Ishikawa (cell line): ENCODE measurements around the gene SLC7A14.

Experiments
- CEBPB ChIP-seq: IDR thresholded peaks from 2 replicates; pipeline ENCODE4 v1.6.1; 2012
- CREB1 ChIP-seq: IDR thresholded peaks from 2 replicates; pipeline ENCODE4 v1.6.1; 2012; ENCODE audit warnings: low read depth
- EGR1 ChIP-seq: IDR thresholded peaks from 2 replicates; pipeline ENCODE4 v1.6.1; 2012
- EP300 ChIP-seq: IDR thresholded peaks from 2 replicates; pipeline ENCODE4 v1.6.1; 2012; ENCODE audit warnings: borderline replicate concordance
- FOXM1 ChIP-seq: IDR thresholded peaks from 2 replicates; pipeline ENCODE4 v1.6.1; 2012; ENCODE audit warnings: low read depth, borderline replicate concordance
- NFIC ChIP-seq: IDR thresholded peaks from 2 replicates; pipeline ENCODE4 v1.6.1; 2012
- RAD21 ChIP-seq: IDR thresholded peaks from 2 replicates; pipeline ENCODE4 v1.6.1; 2012; ENCODE audit warnings: low read depth
- REST ChIP-seq: IDR thresholded peaks from 2 replicates; pipeline ENCODE4 v1.6.1; 2012; ENCODE audit warnings: low read depth, mild to moderate bottlenecking
- TAF1 ChIP-seq: IDR thresholded peaks from 2 replicates; pipeline ENCODE4 v1.6.1; 2012; ENCODE audit warnings: low read depth, mild to moderate bottlenecking
- TCF12 ChIP-seq: IDR thresholded peaks from 2 replicates; pipeline ENCODE4 v1.6.1; 2012; ENCODE audit warnings: low read depth
- TEAD4 ChIP-seq: IDR thresholded peaks from 2 replicates; pipeline ENCODE4 v1.6.1; 2012
- YY1 ChIP-seq: IDR thresholded peaks from 2 replicates; pipeline ENCODE4 v1.6.1; 2012; ENCODE audit warnings: low read depth
- ZBTB7A ChIP-seq: IDR thresholded peaks from 2 replicates; pipeline ENCODE4 v1.6.1; 2012; ENCODE audit warnings: low read depth
- TF ChIP-seq, protein P1 (sequence below): IDR thresholded peaks from 2 replicates; pipeline ENCODE4 v1.6.1; 2012
- TF ChIP-seq, protein P2 (sequence below): IDR thresholded peaks from 2 replicates; pipeline ENCODE4 v1.6.1; 2012

Gene SLC7A14

GRCh38 chr3:170551252-170551651 is 34.6 kb downstream of the SLC7A14 start:
- TF ChIP-seq EP300, result no peak
- TF ChIP-seq TAF1, result no peak
- TF ChIP-seq, protein P1, sequence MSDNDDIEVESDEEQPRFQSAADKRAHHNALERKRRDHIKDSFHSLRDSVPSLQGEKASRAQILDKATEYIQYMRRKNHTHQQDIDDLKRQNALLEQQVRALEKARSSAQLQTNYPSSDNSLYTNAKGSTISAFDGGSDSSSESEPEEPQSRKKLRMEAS, result no peak
- TF ChIP-seq EGR1, result no peak
- TF ChIP-seq CEBPB, result no peak
- no peak for TF ChIP-seq CREB1
- no peak for TF ChIP-seq YY1
- no peak for TF ChIP-seq RAD21
- TF ChIP-seq REST, result no peak
- TF ChIP-seq ZBTB7A, result no peak
- TF ChIP-seq FOXM1, result no peak
- TF ChIP-seq TEAD4, result no peak
- TF ChIP-seq, protein P2, sequence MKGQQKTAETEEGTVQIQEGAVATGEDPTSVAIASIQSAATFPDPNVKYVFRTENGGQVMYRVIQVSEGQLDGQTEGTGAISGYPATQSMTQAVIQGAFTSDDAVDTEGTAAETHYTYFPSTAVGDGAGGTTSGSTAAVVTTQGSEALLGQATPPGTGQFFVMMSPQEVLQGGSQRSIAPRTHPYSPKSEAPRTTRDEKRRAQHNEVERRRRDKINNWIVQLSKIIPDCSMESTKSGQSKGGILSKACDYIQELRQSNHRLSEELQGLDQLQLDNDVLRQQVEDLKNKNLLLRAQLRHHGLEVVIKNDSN, result no peak
- no peak for TF ChIP-seq NFIC
- TF ChIP-seq TCF12, result no peak

- no peak for TF ChIP-seq YY1
- no peak for TF ChIP-seq TEAD4
- TF ChIP-seq ZBTB7A, result no peak
- no peak for TF ChIP-seq RAD21
- TF ChIP-seq TCF12, result no peak
Observed at GRCh38 chr3:170542704-170543103, 43.2 kb downstream of the SLC7A14 start.

- TF ChIP-seq TAF1 (no peak), TCF12 (no peak), REST (no peak), TEAD4 (no peak), ZBTB7A (no peak), FOXM1 (no peak), CREB1 (no peak), RAD21 (no peak), EP300 (no peak)
- TF ChIP-seq, protein P2, result no peak
- TF ChIP-seq, protein P1, result no peak
Observed at GRCh38 chr3:170539897-170540296, 46.0 kb downstream of the SLC7A14 start.

DNA sequence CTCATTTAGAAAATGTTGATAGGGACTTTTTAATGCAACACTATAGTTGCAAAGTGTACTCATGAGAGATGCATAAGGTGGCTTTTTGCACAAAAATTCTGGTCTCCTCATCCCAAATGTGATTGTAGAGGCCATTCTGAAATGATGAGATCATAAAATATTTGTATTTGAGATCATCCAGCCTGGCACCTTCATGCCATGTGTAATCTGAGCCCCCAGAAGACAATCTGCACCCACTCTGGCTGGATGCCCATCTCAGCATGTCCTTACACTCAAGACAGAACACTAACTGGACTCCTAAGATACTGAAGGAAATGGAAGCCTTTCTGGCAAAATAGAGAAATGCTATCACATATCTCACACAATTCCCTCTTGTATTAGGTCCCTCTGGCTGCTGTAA is 49.2 kb downstream of the SLC7A14 start:
- peak; percentile 29; the same call in 1 of the 2 replicates for TF ChIP-seq NFIC
- no peak for TF ChIP-seq YY1

DNA sequence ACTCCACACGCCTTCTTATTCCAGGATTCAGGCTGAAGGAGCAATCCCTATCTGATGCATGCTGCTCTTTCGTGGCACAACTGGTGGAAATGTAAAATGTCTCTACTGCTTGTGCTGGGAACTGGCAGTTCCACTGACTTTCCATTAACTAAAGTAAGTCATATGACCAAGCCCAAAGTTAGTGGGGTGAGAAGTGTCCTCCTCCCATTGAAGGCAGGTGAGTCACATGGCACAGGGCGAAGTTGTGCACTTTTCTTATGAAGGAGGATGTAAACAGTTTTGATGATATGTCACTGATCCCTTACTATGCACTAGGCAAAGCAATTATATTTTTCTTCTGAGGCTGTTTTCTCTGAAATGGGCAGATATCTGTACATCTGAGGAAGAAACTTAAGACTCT is 51.6 kb downstream of the SLC7A14 start:
- TF ChIP-seq, protein P2, result peak; percentile 68
- TF ChIP-seq TAF1, result no peak

GRCh38 chr3:170532573-170532972 is 53.3 kb downstream of the SLC7A14 start:
- TF ChIP-seq TAF1, result no peak
- TF ChIP-seq CREB1, result no peak
- TF ChIP-seq NFIC, result peak; percentile 61
- TF ChIP-seq TCF12, result no peak
- no peak for TF ChIP-seq YY1
- TF ChIP-seq RAD21, result no peak
- no peak for TF ChIP-seq EP300

GRCh38 chr3:170531657-170532335 is 54.1 kb downstream of the SLC7A14 start:
- TF ChIP-seq TAF1 (no peak), ZBTB7A (no peak), EGR1 (no peak), EP300 (no peak), RAD21 (no peak), TCF12 (no peak)
- TF ChIP-seq, protein P2, result no peak
